NB4 (cell line): ENCODE data around the gene BCAR3.

Experiments used
- DNase-seq: peaks from one replicate; pipeline ENCODE4 v3.0.0; 2010; ENCODE audit warnings: low read depth
- H3K4me3 ChIP-seq: one replicate; pipeline ENCODE4 v1.5.1; 2011; ENCODE audit warnings: mild to moderate bottlenecking, low read depth, low read length, moderate library complexity
- CTCF ChIP-seq: IDR thresholded peaks from one replicate; pipeline ENCODE4 v1.5.1; 2012; ENCODE audit warnings: low read depth, low read length
- MAX ChIP-seq: IDR thresholded peaks from 2 replicates; pipeline ENCODE4 v1.6.1; 2011; ENCODE audit warnings: low read depth, low read length
- MYC ChIP-seq: IDR thresholded peaks from 2 replicates; pipeline ENCODE4 v1.6.1; 2011; ENCODE audit warnings: low read depth, low read length
- POLR2A ChIP-seq: IDR thresholded peaks from 2 replicates; pipeline ENCODE4 v1.6.1; 2011; ENCODE audit warnings: mild to moderate bottlenecking; ENCODE audit not compliant: insufficient read length; ENCODE audit errors: extremely low read depth

Gene BCAR3

GRCh38 chr1:93681101-93681988, at the start of gene BCAR3:
Gene BCAR3 (minus strand): TSS chr1:93681837. CDS start chr1:93674930, 6,907 bp downstream.
- TF ChIP-seq MYC (no peak), CTCF (no peak), MAX (no peak), POLR2A (no peak)
- H3K4me3 ChIP-seq = no peak within 1 kb of the TSS
- DNase-seq = peak; percentile 51

- H3K4me3 ChIP-seq = no peak overlapping the region
- no peak for DNase-seq
- TF ChIP-seq MYC = no peak
- no peak for TF ChIP-seq CTCF
- TF ChIP-seq POLR2A = no peak
- no peak for TF ChIP-seq MAX
Measured at GRCh38 chr1:93730621-93731020, 49.0 kb upstream of the BCAR3 start.

GRCh38 chr1:93729906-93730305, 48.3 kb upstream of the BCAR3 start:
- no peak overlapping the region for H3K4me3 ChIP-seq
- TF ChIP-seq POLR2A (no peak), MYC (no peak), CTCF (no peak), MAX (no peak)
- no peak for DNase-seq

- H3K4me3 ChIP-seq = no peak overlapping the region
- no peak for DNase-seq
- no peak for TF ChIP-seq POLR2A
- no peak for TF ChIP-seq MYC
- TF ChIP-seq MAX = no peak
- TF ChIP-seq CTCF = no peak
Measured at GRCh38 chr1:93729502-93729901, 47.9 kb upstream of the BCAR3 start.

- no peak for DNase-seq
- TF ChIP-seq MYC (no peak), CTCF (no peak), MAX (no peak), POLR2A (no peak)
- H3K4me3 ChIP-seq = no peak overlapping the region
Measured at GRCh38 chr1:93728480-93729131, 47.0 kb upstream of the BCAR3 start.
